Measurements from ENCODE around the gene USP36.

GRCh38 chr17:78774956-78775571 lies 65.5 kb downstream of the USP36 start:
- TF ChIP-seq EZH2 (IDR thresholded peaks at IDR 0.05), result no peak
- no peak for TF ChIP-seq POLR2AphosphoS5 (IDR thresholded peaks at IDR 0.05; ENCODE audit: borderline replicate concordance, low read depth, low read length)
